Mucosa of gallbladder (tissue), 1 donor: ENCODE data around the gene ERBB3. TPM values are rescaled to one million over a fixed set of nuclear protein-coding genes. Genes with fewer than 3 reads are reported as not detected.
"Not testable (repeated sequence)": the region's sequence is repeated elsewhere in the genome, so short reads cannot be mapped to it uniquely, and the experiment has no call there.

Experiments
- DNase-seq: peaks from one replicate; pipeline ENCODE4 v3.0.0-alpha.2; 2020; ENCODE audit warnings: low spot score
- total RNA-seq: library from RNA; stranded (reverse); gene quantifications from one replicate; pipeline ENCODE4 v1.2.1, GENCODE V29; 2021
- donor health status: DM: no; HTN: no; CAD: no.

ERBB3 gene
- total RNA-seq = 228 TPM

- DNase-seq = peak; percentile 80
Measured at GRCh38 chr12:56079723-56080555, at the start of gene ERBB3. Gene ERBB3 (plus strand): TSS chr12:56080165. CDS start chr12:56080301, 136 bp downstream.

DNA sequence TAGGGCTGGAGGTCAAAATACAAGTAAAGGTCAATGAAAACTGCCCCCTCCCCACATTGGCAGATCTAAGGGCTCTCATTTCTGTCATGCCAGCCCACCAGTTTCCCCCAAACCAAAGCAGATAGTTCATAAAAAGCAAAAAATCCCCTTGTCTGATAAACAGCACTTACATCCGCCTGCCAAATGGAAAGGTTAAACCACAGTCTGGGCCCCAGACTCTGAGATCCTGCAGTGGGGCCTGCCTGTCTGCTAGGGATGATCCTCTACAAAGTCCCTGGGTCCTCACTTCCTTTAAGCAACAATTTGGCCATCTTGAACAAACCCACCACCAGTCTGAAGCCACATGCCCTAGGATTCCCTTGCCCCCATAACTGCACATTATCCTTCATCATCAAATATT lies 48.0 kb upstream of the ERBB3 start:
- DNase-seq = no peak

DNA sequence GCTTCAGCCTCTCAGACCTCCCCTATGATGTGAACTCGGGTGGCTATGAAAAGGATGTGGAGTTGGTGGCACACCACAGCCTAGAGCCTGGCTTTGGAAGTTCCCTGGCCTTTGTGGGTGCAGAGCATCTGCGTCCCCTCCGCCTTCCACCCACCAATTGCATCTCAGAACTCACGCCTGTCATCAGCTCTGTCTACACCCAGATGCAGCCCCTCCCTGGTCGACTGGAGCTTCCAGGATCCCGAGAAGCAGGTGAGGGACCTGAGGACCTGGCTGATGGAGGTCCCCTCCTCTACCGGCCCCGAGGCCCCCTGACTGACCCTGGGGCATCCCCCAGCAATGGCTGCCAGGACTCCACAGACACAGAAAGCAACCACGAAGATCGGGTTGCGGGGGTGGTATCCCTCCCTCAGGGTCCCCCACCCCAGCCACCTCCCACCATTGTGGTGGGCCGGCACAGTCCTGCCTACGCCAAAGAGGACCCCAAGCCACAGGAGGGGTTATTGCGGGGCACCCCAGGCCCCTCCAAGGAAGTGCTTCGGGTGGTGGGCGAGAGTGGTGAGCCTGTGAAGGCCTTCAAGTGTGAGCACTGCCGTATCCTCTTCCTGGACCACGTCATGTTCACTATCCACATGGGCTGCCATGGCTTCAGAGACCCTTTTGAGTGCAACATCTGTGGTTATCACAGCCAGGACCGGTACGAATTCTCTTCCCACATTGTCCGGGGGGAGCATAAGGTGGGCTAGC lies 45.2 kb upstream of the ERBB3 start:
- DNase-seq = no peak

DNA sequence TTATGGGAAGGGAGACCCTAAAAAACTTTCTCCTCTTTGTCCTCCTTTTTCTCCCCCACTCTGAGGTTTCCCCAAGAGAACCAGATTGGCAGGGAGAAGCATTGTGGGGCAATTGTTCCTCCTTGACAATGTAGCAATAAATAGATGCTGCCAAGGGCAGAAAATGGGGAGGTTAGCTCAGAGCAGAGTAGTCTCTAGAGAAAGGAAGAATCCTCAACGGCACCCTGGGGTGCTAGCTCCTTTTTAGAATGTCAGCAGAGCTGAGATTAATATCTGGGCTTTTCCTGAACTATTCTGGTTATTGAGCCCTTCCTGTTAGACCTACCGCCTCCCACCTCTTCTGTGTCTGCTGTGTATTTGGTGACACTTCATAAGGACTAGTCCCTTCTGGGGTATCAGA lies 42.8 kb upstream of the ERBB3 start:
- no peak for DNase-seq

DNA sequence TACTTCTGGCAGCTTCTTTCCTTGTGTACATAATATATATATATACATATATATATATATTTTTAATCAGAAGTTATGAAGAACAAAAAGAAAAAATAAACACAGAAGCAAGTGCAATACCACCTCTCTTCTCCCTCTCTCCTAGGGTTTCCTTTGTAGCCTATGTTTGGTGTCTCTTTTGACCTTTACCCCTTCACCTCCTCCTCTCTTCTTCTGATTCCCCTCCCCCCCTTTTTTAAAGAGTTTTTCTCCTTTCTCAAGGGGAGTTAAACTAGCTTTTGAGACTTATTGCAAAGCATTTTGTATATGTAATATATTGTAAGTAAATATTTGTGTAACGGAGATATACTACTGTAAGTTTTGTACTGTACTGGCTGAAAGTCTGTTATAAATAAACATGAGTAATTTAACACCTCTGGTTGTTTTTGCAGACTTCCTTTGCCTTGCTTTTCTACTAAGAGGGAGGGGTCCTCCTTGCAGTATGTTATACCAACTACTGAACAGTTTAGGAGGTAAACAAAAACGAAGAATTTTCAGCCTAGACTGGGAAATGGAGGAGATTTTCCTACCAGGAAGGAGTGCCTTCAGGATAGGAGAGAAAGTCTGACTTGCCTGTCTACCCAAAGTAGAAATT lies 41.8 kb upstream of the ERBB3 start:
- no peak for DNase-seq

GRCh38 chr12:56040151-56040550 lies 39.8 kb upstream of the ERBB3 start:
- no peak for DNase-seq

DNA sequence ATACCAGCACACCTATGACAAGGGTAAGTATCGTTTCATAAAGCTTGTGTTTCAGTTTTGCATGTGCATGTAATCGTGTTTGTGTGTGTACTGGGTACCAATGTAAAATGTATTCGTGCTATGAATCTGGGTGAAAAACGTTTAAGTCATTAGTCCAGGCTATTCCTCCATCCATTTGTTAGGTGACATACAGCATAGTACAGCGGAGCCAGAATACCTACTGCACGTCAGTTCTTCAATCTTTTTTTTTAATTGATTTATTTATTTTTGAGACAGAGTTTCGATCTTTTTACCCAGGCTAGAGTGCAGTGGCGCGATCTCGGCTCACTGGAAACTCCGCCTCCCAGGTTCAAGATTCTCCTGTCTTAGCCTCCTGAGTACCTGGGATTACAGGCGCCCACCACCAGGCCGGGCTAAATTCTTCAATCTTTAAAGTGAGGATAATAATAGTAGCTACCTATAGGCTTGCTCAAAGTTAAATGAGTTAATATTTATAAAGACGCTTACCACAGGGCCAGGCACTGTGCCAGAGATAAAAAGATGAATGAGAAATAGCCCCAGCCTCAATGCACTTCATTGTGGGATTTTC lies 38.9 kb upstream of the ERBB3 start:
- DNase-seq = no peak

GRCh38 chr12:56041552-56042429 lies 38.2 kb upstream of the ERBB3 start, which contains the start of gene RPS26:
Gene RPS26 (plus strand): TSS chr12:56041918. CDS start chr12:56042167, 249 bp downstream.
- DNase-seq = peak; percentile 97

DNA sequence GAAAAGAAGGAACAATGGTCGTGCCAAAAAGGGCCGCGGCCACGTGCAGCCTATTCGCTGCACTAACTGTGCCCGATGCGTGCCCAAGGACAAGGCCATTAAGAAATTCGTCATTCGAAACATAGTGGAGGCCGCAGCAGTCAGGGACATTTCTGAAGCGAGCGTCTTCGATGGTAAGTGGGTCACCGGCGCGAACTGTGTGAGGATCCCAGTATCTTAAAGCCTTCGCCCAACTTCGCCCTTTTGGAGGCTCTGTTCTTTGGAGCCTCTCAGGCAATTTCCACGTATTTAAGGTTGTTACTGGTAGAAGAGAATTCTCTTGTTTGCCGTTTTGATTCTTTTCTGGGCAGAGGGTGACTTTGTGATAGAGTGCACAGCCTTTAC lies 37.5 kb upstream of the ERBB3 start:
- DNase-seq = not testable (repeated sequence)

DNA sequence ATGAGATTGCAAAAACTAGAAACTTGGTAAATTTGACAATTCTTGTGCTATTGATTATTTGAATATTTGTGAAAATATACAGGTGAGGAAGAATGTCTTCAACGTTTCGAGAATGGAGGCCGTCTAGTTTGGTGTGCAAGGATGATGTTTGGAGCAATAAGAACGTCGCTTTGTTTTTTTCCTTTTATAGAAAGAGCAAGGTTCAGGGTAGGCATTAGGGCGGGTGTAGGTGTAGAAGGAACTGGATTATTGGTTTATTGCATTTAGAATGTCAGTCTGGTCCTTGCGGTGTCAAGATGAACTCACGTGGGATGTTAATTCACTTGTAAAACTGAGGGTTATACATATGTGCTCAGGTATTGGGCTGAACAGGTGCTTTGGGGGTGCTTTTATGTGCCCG lies 37.1 kb upstream of the ERBB3 start:
- no peak for DNase-seq

DNA sequence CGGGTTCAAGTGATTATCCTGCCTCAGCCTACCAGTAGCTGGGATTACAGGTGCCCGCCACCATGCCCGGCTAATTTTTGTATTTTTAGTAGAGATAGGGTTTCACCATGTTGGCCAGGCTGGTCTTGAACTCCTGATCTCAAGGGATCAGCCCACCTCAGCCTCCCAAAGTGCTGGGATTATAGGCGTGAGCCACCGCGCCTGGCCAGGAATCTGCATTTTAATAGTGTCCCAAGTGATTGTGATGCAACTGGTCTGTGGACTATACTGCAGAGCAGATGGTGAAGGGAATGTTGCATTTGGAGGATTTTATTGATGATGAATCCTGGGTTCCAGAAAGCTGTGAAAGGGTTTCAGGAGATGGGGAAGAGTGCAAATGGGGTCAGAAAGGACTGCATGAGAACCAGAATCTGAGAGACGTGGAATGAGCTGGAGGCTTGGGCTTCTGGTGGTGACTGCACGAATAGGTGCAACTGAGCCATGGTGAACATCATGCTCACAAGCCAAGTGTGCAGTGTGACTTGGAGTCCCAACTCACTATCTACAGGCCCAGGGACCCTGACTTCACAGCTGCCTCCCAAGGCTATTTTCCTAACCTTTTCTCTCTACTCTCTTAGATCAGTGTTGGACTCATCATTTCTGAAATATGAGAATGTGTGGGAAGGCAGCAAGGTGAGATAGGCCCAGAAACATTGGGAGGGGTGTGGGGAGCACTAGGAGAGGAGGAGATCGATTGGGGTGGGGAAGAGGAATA lies 33.8 kb upstream of the ERBB3 start:
- no peak for DNase-seq

DNA sequence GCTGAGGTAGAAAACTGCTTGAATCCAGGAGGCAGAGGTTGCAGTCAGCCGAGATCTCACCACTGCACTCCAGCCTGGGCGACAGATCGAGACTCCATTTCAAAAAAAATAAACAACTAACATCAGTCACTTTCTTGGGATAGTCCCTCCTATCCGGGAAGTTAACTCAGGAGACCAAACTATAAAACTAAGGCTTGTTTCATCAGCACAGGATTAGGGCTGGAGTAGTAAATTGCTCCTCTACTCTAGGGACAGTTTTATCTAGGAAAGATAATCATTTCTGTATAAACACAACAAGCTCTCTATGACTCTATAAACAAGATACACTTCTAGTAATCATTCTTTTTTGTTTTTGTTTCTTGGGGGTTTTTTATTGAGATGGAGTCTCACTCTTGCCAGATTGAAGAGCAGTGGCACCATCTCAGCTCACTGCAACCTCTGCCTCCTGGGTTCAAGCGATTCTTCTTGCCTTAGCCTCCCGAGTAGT lies 26.5 kb upstream of the ERBB3 start:
- no peak for DNase-seq

DNA sequence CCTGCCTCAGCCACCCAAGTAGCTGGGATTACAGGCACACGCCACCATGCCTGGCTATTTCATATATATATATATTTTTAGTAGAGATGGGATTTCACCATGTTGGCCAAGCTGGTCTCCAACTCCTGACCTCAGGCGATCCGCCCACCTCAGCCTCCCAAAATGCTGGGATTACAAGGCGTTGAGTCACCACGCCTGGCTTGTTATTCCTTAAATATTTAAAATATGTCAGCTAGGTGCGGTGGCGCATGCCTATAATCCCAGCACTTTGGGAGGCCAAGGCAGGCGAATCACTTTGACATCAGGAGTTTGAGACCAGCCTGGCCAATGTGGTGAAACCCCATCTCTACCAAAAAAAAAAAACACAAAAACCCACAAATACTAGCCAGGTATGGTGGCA lies 20.0 kb upstream of the ERBB3 start:
- not testable (repeated sequence) for DNase-seq

DNA sequence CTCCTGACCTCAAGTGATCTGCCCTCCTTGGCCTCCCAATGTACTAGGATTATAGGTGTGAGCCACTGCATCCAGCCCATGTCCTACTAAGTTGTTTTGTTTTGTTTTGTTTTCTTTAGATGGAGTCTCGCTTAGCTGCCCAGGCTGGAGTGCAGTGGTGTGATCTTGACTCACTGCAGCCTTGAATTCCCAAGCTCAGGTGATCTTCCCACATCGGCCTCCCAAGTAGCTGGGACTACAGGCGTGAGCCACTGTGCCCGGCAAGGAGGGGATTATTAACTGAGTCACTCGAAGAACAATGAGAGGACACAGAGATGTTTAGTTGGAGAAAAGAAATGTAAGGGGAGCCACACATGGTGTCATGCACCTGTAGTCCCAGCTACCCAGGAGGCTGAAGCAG lies 18.0 kb upstream of the ERBB3 start:
- no peak for DNase-seq

GRCh38 chr12:56062996-56063395 lies 17.0 kb upstream of the ERBB3 start:
- no peak for DNase-seq

DNA sequence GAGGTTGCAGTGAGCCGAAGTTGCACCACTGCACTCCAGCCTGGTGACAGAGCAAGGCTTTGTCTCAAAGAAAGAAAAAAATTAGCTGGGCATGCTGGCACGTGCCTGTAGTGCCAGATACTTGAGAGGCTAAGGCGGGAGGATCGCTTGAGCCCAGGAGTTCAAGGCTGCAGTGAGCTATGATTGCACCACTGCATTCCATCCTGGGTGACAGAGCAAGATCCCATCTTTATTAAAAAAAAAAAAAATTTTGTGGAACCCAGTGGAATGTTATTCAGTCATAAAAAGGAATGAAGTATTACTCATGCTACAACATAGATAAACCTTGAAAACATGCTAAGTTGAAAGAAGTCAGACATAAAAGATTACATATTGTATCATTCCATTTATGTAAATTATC lies 8.3 kb upstream of the ERBB3 start:
- no peak for DNase-seq

GRCh38 chr12:56074396-56074795 lies 5.6 kb upstream of the ERBB3 start:
- no peak for DNase-seq

- DNase-seq = not testable (repeated sequence)
Measured at GRCh38 chr12:56077966-56078365, 2.0 kb upstream of the ERBB3 start.

- no peak for DNase-seq
Measured at GRCh38 chr12:56078427-56078826, 1.5 kb upstream of the ERBB3 start.
